Keratinocyte (primary cell): ENCODE measurements around the gene TMEM169. TPM values are rescaled to one million over a fixed set of nuclear protein-coding genes. Genes with fewer than 3 reads are reported as not detected.

Experiments used
- DNase-seq: peaks from one replicate; pipeline ENCODE4 v3.0.0-alpha.2; 2011; ENCODE audit warnings: low read depth, missing footprints, low spot score
- FAIRE-seq: peaks from 2 replicates; lab custom pipeline; 2011; peaks lifted over from hg19 to GRCh38; lab: Jason Lieb, UNC
- H2AFZ ChIP-seq: 2 replicates; pipeline ENCODE4 v1.6.0; 2012; ENCODE audit warnings: low read length, control low read depth, inconsistent platforms; ENCODE audit not compliant: control insufficient read depth
- H3K27ac ChIP-seq: 2 replicates; pipeline ENCODE4 v1.5.1; 2011; ENCODE audit warnings: low read length; ENCODE audit not compliant: control insufficient read depth, insufficient read depth
- H3K27me3 ChIP-seq: 3 replicates; pipeline ENCODE4 v1.6.0; 2011; ENCODE audit warnings: low read length; ENCODE audit not compliant: control insufficient read depth, insufficient read depth; ENCODE audit errors: extremely low read depth
- H3K36me3 ChIP-seq, 2 experiments: 2 replicates in 1 of 2; 3 replicates in 1 of 2; pipeline ENCODE4 v1.5.1; 2011; ENCODE audit warnings: low read length in 2 of 2, mild to moderate bottlenecking in 1 of 2; ENCODE audit not compliant: control insufficient read depth in 2 of 2, insufficient read depth in 2 of 2; ENCODE audit errors: extremely low read depth in 1 of 2
- H3K4me1 ChIP-seq: 3 replicates; pipeline ENCODE4 v1.5.1; 2011; ENCODE audit warnings: low read length; ENCODE audit not compliant: control insufficient read depth, insufficient read depth; ENCODE audit errors: extremely low read depth
- H3K4me2 ChIP-seq: 3 replicates; pipeline ENCODE4 v1.6.0; 2011; ENCODE audit warnings: low read depth, low read length; ENCODE audit not compliant: control insufficient read depth, insufficient read depth; ENCODE audit errors: extremely low read depth
- H3K4me3 ChIP-seq, 3 experiments: fragments of 200-600 bp in 1 of 3; sonication (generic) in 1 of 3; 2 replicates in 2 of 3; 3 replicates in 1 of 3; pipeline ENCODE4 v1.5.1; 2011 to 2016; ENCODE audit warnings: low read length in 3 of 3, mild to moderate bottlenecking in 3 of 3, control low read depth in 2 of 3, inconsistent platforms in 1 of 3, low read depth in 1 of 3, mixed read lengths in 1 of 3, mixed run types in 1 of 3, moderate library complexity in 1 of 3; ENCODE audit not compliant: control insufficient read depth in 2 of 3, insufficient read depth in 2 of 3; ENCODE audit errors: extremely low read depth in 1 of 3
- H3K79me2 ChIP-seq: 2 replicates; pipeline ENCODE4 v1.6.0; 2012; ENCODE audit warnings: low read length; ENCODE audit not compliant: control insufficient read depth, insufficient read depth
- H3K9ac ChIP-seq: 3 replicates; pipeline ENCODE4 v1.6.0; 2011; ENCODE audit warnings: low read length; ENCODE audit not compliant: control insufficient read depth, insufficient read depth; ENCODE audit errors: extremely low read depth
- H3K9me1 ChIP-seq: 3 replicates; pipeline ENCODE4 v1.6.0; 2011; ENCODE audit warnings: low read length; ENCODE audit not compliant: control insufficient read depth, insufficient read depth; ENCODE audit errors: extremely low read depth
- H3K9me3 ChIP-seq: 2 replicates; pipeline ENCODE4 v1.5.1; 2012; ENCODE audit warnings: low read depth, low read length; ENCODE audit not compliant: control insufficient read depth
- H4K20me1 ChIP-seq: 3 replicates; pipeline ENCODE4 v1.6.0; 2011; ENCODE audit warnings: low read length; ENCODE audit not compliant: control insufficient read depth, insufficient read depth; ENCODE audit errors: extremely low read depth
- EZH2 ChIP-seq: IDR thresholded peaks from one replicate; pipeline ENCODE4 v1.6.1; 2012; ENCODE audit warnings: inconsistent platforms, mild to moderate bottlenecking, low read length, moderate library complexity
- dilution Hi-C: fragments of 300-500 bp; cut with MboI; formaldehyde crosslinking; loops from one replicate; pipeline ENCODE4 v1.7.0; 2020; ENCODE audit warnings: low sequenced_read_pairs; ENCODE audit not compliant: extremely low pct_ligation_motif_present
- polyA plus RNA-seq, 5 experiments: library from polyadenylated mRNA; depleted of rRNA in 3 of 5; stranded (reverse) in 3 of 5; stranded (forward) in 1 of 5; unstranded in 1 of 5; fragments of >200 nt; gene quantifications; 1 replicate in 1 of 5; 2 replicates in 3 of 5; 3 replicates in 1 of 5; pipeline versions ENCODE4 v1.2.1 to v1.2.3, GENCODE V29; 2011 to 2012; ENCODE audit warnings: missing spikeins in 2 of 5, low read depth in 1 of 5, low replicate concordance in 1 of 5
- TF ChIP-seq, protein P1 (sequence below), 3 experiments: IDR thresholded peaks in 1 of 3; conservative IDR thresholded peaks in 1 of 3; optimal IDR thresholded peaks in 1 of 3; 2 replicates in 2 of 3; 3 replicates in 1 of 3; pipeline versions ENCODE3 to v1.5.1; 2011; ENCODE audit warnings: low read length in 3 of 3, mild to moderate bottlenecking in 3 of 3, moderate library complexity in 2 of 3, control low read depth in 1 of 3, inconsistent platforms in 1 of 3; ENCODE audit not compliant: insufficient read depth in 2 of 3; ENCODE audit errors: extremely low read depth in 1 of 3

TMEM169 gene
- polyA plus RNA-seq, 1 donor (not counting 4 experiments of a cell fraction or from before 2014, with no cell fraction given) = not detected

DNA sequence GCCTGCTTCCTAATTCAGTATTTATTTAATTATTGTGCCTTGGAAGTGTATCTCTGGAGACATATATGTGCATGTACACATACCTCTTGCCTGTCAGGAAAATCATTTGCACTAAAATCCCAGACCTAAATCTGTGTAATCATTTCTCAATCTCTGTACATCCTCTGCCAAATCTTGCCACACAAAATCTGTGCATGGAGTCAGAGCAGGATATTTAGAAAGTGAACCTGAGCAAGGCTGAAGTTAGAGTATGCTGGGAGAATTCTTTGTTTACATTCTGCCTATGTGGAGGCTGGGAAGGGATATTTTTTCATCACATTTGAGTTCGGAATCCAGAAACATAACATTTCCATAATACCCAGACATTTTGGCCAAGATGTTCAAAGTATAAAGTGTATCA lies 36.8 kb downstream of the TMEM169 start:
- Histone ChIP-seq H3K4me2 (no peak overlapping the region), H4K20me1 (no peaks in the 10 kb centered on the region), H3K4me1 (peaks cover 6% of the 10 kb centered on the region), H3K36me3 (peaks cover 32 to 40% of the 10 kb centered on the region in 2 experiments), H2AFZ (no peak overlapping the region), H3K27ac (no peak overlapping the region), H3K9me3 (no peaks in the 10 kb centered on the region), H3K9me1 (no peaks in the 10 kb centered on the region), H3K4me3 (no peak overlapping the region), H3K27me3 (no peaks in the 10 kb centered on the region), H3K79me2 (peaks cover 64% of the 10 kb centered on the region), H3K9ac (no peak overlapping the region)
- DNase-seq (no peak), FAIRE-seq (no peak)
- dilution Hi-C loops = no loop called here
- TF ChIP-seq, protein P1, sequence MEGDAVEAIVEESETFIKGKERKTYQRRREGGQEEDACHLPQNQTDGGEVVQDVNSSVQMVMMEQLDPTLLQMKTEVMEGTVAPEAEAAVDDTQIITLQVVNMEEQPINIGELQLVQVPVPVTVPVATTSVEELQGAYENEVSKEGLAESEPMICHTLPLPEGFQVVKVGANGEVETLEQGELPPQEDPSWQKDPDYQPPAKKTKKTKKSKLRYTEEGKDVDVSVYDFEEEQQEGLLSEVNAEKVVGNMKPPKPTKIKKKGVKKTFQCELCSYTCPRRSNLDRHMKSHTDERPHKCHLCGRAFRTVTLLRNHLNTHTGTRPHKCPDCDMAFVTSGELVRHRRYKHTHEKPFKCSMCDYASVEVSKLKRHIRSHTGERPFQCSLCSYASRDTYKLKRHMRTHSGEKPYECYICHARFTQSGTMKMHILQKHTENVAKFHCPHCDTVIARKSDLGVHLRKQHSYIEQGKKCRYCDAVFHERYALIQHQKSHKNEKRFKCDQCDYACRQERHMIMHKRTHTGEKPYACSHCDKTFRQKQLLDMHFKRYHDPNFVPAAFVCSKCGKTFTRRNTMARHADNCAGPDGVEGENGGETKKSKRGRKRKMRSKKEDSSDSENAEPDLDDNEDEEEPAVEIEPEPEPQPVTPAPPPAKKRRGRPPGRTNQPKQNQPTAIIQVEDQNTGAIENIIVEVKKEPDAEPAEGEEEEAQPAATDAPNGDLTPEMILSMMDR (optimal IDR thresholded peaks at IDR 0.05 in 1 of 3, IDR thresholded peaks at IDR 0.05 in 1 of 3, conservative IDR thresholded peaks at IDR 0.05 in 1 of 3; ENCODE audit: extremely low read depth in 1 of 3, insufficient read depth in 2 of 3, low read length in 3 of 3) = no peak
- TF ChIP-seq EZH2 = no peak

- Histone ChIP-seq H3K27ac (no peak overlapping the region), H2AFZ (no peak overlapping the region), H4K20me1 (no peaks in the 10 kb centered on the region), H3K4me2 (no peak overlapping the region), H3K4me3 (no peak overlapping the region), H3K79me2 (peaks cover 62% of the 10 kb centered on the region), H3K36me3 (peaks cover 29 to 39% of the 10 kb centered on the region in 2 experiments), H3K27me3 (no peaks in the 10 kb centered on the region), H3K4me1 (peaks cover 6% of the 10 kb centered on the region), H3K9me1 (no peaks in the 10 kb centered on the region), H3K9ac (no peak overlapping the region), H3K9me3 (no peaks in the 10 kb centered on the region)
- no peak for DNase-seq
- dilution Hi-C loops = no loop called here
- no peak for FAIRE-seq
- no peak for TF ChIP-seq EZH2
These were observed 37.4 kb downstream of the TMEM169 start for GRCh38 chr2:216119146-216119545.

- Histone ChIP-seq H3K9me3 (no peaks in the 10 kb centered on the region), H4K20me1 (no peaks in the 10 kb centered on the region), H3K4me3 (no peak overlapping the region), H3K36me3 (peaks cover 31 to 35% of the 10 kb centered on the region in 2 experiments), H3K79me2 (peaks cover 63% of the 10 kb centered on the region), H3K4me2 (no peak overlapping the region), H3K27me3 (no peaks in the 10 kb centered on the region), H2AFZ (no peak overlapping the region), H3K4me1 (peaks cover 5% of the 10 kb centered on the region), H3K9ac (no peak overlapping the region), H3K9me1 (no peaks in the 10 kb centered on the region), H3K27ac (no peak overlapping the region)
- DNase-seq (no peak), FAIRE-seq (no peak)
- dilution Hi-C loops = no loop called here
- TF ChIP-seq, protein P1 (optimal IDR thresholded peaks at IDR 0.05 in 1 of 3, IDR thresholded peaks at IDR 0.05 in 1 of 3, conservative IDR thresholded peaks at IDR 0.05 in 1 of 3; ENCODE audit: extremely low read depth in 1 of 3, insufficient read depth in 2 of 3, low read length in 3 of 3) = no peak
- no peak for TF ChIP-seq EZH2
These were observed 38.3 kb downstream of the TMEM169 start for GRCh38 chr2:216119986-216120385.
